AG09309 (cell line): ENCODE results near the gene VAV3.
"Not testable (repeated sequence)": the region's sequence is repeated elsewhere in the genome, so short reads cannot be mapped to it uniquely, and the experiment has no call there.

Experiments used
- DNase-seq: peaks from one replicate; pipeline ENCODE4 v3.0.0-alpha.2; 2010; ENCODE audit warnings: low read depth
- H3K4me3 ChIP-seq: 2 replicates; pipeline ENCODE4 v1.5.1; 2011; ENCODE audit warnings: mild to moderate bottlenecking, low read depth, low read length, moderate library complexity; ENCODE audit not compliant: control insufficient read depth
- TF ChIP-seq, protein P1 (sequence below): IDR thresholded peaks from 2 replicates; pipeline ENCODE4 v1.5.1; 2011; ENCODE audit warnings: mild to moderate bottlenecking, low read depth, low read length, inconsistent platforms; ENCODE audit not compliant: insufficient read depth, control insufficient read depth; ENCODE audit errors: missing control alignments

The VAV3 gene

DNA sequence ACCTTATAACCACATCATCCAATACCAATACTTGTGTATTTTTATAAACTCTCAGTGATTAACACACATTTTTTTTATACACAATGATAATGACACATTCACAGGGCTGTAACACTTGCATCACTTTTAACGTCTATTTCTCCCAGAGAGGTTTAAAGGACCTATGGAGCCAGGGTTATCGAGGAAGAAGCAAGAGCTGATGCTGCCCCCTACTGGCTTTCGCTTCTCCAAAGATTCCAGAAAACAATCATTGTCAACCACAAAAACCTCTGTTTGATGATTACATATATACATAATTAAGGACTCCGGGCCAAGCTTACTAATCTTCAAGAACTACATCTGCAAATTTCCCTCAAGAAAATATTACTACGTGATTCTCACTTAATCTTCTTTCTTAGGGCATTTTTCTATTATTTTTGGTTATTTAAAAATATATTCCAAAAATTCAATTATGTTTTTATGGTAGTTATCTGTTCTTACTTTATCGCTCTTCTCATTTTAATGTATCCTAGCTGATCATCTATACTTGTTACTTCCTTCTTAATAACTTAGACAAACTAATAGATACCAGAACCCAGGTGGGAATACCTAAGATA lies 214.5 kb downstream of the VAV3 start:
- no peak overlapping the region for H3K4me3 ChIP-seq
- TF ChIP-seq, protein P1, sequence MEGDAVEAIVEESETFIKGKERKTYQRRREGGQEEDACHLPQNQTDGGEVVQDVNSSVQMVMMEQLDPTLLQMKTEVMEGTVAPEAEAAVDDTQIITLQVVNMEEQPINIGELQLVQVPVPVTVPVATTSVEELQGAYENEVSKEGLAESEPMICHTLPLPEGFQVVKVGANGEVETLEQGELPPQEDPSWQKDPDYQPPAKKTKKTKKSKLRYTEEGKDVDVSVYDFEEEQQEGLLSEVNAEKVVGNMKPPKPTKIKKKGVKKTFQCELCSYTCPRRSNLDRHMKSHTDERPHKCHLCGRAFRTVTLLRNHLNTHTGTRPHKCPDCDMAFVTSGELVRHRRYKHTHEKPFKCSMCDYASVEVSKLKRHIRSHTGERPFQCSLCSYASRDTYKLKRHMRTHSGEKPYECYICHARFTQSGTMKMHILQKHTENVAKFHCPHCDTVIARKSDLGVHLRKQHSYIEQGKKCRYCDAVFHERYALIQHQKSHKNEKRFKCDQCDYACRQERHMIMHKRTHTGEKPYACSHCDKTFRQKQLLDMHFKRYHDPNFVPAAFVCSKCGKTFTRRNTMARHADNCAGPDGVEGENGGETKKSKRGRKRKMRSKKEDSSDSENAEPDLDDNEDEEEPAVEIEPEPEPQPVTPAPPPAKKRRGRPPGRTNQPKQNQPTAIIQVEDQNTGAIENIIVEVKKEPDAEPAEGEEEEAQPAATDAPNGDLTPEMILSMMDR: peak; percentile 79
- DNase-seq: peak; percentile 52

DNA sequence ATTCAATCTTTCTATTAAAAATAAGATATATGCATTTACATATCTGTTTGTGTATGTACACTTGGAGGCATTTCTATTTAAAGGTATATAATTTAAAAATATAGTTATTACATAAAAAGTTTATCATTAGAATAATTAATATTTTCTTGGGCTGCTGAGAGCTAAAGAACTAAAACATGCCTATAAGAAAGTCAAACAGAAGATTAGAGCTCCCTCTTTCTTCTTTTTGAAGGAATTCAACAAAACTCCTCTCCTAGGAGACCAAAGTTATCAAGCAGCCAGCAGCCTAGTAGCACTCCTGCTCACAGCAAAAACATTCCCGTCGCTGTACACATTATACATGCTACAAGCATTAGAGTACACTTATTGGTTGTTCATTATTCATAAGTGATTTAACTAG lies 216.4 kb downstream of the VAV3 start:
- TF ChIP-seq, protein P1: peak; percentile 56
- peak; percentile 20 for DNase-seq
- H3K4me3 ChIP-seq: no peak overlapping the region

DNA sequence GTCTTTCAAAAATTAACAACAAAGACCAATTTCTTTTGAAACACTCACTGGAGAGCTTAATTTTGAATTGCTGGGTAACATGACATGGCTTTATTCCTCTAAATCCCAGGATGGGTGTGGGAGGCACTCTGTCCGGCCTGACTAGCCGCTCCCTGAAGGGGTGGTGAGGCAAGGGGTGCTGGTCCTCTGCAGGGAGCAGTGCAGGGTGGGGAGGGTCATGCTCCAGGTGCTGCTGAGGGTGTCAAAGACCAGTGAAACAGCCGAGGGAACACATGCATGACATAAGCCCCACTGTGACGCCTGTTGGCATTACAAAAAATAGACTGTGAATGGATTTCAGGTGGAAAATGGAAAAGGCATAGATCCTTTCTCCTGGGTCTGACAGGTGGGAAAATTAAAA lies 223.7 kb downstream of the VAV3 start:
- no peak for DNase-seq
- TF ChIP-seq, protein P1: no peak

DNA sequence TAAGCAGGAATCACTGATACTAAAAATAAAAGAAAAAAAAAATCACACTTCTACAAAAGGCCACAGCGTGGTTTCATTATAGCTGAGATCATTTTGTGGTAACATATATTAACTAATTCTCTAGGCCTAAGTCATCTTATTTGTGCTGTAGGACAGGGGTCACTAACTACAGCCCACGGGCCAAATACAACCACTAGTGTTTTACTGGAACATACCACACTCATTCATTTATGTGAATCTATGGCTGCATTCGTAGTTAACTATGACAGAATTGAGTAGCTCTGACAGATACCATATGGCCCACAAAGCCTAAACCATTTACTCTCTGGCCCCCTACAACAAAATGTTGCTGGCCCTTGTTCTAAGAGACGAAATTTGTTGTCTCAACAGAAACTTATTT lies 224.4 kb downstream of the VAV3 start:
- no peak overlapping the region for H3K4me3 ChIP-seq
- DNase-seq: no peak
- TF ChIP-seq, protein P1: no peak

More for the DNA sequence above, 223.7 kb downstream of the VAV3 start:
- no peak overlapping the region for H3K4me3 ChIP-seq

DNA sequence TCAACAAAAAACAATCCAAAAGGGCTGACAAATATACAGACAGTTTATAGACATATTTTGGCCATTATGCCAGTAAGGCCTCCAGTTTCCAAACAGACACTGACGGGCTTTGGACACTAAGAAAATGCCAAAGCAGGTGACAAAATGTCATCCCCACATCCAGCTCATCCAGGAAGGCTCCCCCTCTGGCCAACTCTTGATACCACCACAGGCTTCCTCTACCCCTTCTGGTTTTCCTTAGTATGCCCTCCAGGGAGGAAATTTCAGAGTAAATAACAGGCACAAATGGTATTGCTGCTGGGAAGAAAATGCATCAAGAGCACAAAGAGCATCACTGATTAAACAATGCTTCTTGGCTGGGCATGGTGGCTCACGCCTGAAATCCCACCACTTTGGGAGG lies 225.3 kb downstream of the VAV3 start:
- no peak for DNase-seq
- H3K4me3 ChIP-seq: no peak overlapping the region
- TF ChIP-seq, protein P1: no peak

DNA sequence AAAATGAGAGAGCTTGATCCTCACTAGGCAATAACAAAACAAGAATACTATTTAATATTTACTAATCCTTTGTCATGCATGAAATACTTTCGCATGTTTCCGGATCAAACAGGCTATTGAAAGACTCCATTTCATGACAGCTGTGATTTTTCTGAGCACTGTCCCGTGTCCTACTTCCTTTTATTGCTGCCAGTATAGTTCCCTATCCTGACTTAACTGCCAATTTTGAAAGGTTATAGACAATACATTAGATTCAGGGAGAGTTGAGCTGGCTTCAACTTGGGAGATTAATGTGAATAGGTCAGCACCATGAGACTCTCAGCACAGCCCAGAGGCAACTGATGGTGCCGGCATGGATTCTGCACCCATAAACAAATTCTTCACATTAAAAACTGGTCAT lies 225.8 kb downstream of the VAV3 start:
- DNase-seq: no peak
- no peak overlapping the region for H3K4me3 ChIP-seq
- TF ChIP-seq, protein P1: no peak

DNA sequence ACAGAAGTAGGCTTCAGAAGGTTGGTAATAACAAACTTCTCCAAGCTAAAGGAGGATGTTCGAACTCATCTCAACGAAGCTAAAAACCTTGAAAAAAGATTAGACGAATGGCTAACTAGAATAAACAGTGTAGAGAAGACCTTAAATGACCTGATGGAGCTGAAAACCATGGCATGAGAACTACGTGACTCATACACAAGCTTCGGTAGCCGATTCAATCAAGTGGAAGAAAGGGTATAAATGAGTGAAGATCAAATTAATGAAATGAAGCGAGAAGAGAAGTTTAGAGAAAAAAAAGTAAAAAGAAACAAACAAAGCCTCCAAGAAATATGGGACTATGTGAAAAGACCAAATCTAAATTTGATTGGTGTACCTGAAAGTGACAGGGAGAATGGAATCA lies 231.6 kb downstream of the VAV3 start:
- DNase-seq, H3K4me3 ChIP-seq: not testable (repeated sequence)
